ENCODE results near the gene TBCA.
"Not testable (repeated sequence)": the region's sequence is repeated elsewhere in the genome, so short reads cannot be mapped to it uniquely, and the experiment has no call there.

TBCA gene

GRCh38 chr5:77771452-77771851 is 4.7 kb downstream of the TBCA start:
- DNase-seq, result no peak

DNA sequence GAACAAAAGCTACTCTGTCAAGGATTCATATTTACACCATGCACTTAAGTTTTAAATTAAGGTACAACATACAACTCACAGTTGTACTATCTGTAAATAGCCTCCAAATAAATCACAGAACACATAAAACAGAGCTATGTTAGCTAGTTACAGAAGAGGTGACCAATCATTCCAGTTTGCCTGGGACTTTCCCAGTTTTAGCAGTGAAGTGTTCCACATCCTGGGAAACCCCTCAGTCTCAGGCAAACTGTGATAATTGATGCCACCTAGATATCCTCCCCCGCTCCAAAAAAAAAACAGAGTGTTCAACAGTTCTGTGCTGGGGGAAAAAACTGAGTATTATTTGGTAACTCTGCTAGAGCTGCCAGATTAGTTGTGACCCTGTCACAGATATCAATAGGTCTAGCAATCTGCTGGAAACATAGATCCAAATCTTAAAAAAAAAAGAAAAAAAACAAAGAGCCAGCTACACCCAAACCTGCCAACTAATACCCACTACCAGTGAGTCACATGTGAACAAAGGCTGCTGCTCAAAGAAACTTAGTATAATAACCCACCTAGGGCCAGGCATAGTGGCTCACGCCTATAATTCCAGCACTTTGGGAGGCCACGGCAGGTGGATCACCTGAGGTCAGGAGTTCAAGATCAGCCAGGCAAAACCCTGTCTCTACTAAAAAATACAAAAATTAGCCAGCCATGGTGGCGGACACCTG is 5.7 kb downstream of the TBCA start:
- no peak for DNase-seq

DNA sequence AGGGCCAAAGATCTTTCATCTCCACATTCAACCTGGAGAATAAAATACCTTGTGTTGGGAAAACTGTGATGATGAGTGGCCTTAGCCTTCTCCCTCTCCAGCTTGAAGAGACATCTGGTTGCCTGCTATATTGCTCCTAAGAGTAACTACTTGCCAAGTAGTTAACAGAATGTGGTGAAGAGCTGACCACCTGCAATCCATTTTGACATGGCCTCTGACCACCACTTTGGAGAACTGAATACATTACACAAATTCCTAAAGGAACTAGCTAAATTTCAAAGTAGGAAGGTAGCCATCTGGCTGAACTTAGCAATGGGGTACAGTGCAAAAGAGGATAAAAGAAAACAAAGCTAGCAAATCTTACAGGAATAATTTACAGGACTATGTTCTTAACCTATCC is 7.2 kb downstream of the TBCA start:
- DNase-seq, result no peak

DNA sequence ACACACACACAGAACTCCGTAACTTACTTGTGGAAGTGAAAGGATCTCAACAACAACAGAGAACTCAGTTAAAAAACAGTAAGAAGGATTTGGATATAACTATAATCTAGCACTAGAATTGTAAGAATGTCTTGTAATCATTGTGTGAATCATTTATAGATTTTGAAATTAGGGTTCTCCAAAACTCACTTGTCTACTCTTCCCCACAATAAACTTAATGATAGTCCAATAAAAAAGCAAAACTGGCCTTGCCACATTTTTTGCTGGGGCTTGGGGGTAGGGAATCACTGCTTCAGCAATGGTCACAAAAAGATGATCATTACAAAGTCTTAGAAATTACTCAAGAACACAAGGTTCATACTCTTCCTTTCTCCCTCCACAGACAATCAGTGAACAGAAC is 8.8 kb downstream of the TBCA start:
- DNase-seq, result no peak

- no peak for DNase-seq
Measured at GRCh38 chr5:77761606-77762005, 14.5 kb downstream of the TBCA start.

GRCh38 chr5:77758141-77758938 is 17.8 kb downstream of the TBCA start:
- DNase-seq, result no peak

GRCh38 chr5:77751328-77752023 is 24.7 kb downstream of the TBCA start:
- DNase-seq, result no peak

DNA sequence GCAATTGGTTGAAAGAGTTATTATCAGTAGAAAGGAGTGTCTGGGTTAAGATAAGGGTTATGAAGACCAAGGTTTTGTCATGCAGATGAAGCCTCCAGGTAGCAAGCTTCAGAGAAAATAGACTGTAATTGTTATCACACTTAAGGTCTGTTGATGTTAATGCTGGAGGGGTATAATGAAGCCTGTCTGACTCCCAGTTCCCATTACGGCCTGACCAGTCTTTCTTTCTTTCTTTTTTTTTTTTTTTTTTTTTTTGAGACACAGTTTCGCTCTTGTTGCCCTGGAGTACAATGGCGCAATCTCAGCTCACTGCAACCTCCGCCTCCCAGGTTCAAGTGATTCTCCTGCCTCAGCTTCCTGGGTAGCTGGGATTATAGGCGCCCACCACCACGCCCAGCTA is 25.2 kb downstream of the TBCA start:
- DNase-seq, result not testable (repeated sequence)

DNA sequence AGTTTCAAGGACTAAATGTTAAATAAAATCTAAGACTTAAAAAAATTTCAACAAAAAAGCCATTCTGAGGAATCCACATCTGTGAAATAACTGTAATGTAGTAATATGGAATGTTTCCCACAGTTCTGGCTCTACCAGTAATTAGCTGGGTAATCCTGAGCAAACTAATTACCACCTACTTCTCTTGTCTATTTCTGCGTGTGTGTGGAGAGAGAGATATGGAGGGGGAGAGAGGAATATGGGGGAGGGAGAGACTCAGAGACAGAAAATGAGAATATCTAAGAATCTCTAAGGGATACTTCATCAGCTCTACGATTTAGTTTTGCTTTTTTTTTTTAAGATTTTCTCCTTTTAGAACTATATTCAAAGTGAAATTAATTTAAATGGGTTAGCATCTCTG is 28.0 kb downstream of the TBCA start:
- no peak for DNase-seq

DNA sequence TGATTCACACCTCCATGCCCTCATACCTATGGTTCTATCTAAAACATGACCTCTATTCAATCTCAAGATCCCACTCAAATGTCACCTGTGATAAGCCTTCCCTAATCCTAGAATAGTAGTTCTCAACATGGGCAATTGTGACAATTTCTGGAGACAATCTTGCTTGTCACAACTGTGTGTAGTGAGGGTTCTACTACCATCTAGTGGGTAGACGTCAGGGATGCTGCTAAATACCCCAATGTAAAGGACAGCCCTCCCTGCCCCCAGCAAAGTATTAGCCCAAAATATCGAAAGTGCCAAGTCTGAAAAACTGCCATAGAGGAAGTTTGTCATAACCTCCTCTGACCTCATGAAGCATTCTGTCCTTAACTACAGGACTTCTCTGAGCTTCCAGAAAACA is 32.0 kb downstream of the TBCA start:
- DNase-seq, result no peak

DNA sequence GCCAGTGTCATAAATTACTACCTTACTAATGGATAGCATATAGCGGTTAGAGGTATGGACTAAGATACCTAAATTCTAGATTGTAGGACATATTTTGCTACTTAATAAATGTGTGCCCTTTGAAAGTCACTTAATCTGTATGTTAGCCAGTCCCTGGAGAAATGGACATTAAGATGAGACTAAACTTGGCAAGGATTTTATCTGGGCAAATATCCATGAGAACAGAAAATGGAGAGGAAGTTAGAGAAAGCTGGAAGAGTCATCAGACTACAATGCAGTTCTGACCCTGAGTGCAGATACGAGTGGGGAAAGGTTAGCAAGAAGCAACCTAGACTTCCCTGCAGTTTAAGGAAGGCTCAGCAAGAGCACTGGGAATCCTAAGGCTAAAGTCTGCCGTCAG is 33.0 kb downstream of the TBCA start:
- DNase-seq, result no peak

DNA sequence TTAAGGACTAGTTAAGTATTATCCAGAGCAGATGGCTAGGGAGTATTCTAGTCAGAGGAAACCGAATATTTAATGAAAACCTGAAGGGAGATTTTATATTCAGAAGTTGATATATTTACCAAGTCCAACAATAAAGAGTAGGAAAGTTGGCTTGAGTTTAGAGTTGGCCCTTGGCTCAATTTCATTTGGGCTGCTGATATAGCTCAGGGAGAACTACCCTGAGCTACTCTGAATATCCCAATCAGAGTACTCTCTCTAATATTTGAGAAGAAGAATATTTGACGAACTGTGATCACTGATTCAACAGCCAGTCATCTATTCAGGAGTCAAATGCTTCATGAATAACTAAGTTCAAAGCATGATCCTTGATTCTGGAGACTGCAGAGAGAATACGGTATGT is 34.5 kb downstream of the TBCA start:
- no peak for DNase-seq

GRCh38 chr5:77734885-77735284 is 41.3 kb downstream of the TBCA start:
- DNase-seq, result no peak

GRCh38 chr5:77733130-77733529 is 43.0 kb downstream of the TBCA start:
- no peak for DNase-seq

DNA sequence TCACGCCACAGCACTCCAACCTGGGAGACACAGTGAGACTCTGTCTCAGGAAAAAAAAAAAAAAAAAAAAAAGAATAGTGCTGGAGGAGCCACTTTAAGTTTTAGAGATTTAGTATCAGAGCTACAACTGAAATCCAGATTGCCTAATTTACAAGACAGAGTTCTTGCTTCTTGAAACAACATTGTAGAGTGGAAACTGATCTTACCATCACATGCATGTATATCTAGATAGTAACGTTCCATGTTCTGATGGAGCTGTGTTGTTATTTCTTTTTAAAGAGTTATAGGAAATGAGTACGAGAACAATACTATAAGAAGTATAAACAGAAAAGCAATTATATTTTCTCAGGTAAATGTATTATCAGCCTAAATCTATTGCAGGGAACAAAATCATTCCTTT is 48.9 kb downstream of the TBCA start:
- DNase-seq, result no peak

GRCh38 chr5:77725616-77726015 is 50.5 kb downstream of the TBCA start:
- no peak for DNase-seq

- no peak for DNase-seq
Measured at GRCh38 chr5:77724934-77725333, 51.2 kb downstream of the TBCA start.

- no peak for DNase-seq
Measured at GRCh38 chr5:77719666-77720363, 56.3 kb downstream of the TBCA start.

- DNase-seq, result no peak
Measured at GRCh38 chr5:77718934-77719610, 57.1 kb downstream of the TBCA start.

GRCh38 chr5:77709993-77710685 is 66.0 kb downstream of the TBCA start:
- no peak for DNase-seq

DNA sequence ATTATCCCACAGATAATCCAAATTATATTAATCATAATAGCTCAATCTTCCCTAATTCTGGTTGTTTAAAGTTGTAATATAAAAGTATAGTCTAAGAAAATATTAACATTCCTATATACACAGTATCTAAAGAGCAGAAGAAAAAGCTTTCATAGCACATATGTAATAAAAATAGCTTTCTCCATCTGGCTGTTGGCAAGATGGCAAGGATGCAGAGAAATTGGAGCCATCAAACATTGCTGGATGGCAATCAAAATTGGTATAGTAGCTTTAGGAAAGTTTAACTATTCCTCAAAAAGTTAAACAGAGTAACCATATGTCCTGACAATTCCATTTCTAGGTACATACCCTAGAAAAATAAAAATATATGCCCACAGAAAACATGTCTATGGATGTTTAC is 66.8 kb downstream of the TBCA start:
- no peak for DNase-seq

DNA sequence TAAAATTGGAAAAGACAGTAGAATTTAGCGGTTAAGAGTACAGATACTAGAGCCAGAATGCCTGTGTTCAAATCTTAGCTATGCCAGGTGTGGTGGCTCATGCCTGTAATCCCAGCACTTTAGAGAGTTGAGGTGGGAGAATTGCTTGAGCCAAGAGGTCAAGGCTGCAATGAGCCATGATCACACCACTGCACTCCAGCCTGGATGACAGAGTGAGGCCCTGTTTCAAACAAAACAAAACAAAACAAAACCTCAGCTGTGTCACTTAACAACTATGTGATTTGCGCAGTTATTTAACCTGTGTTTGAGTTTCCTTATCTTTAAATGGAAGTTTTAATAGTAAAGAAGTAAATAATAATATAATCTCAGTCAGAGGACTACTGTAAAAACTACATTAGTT is 68.3 kb downstream of the TBCA start:
- DNase-seq, result no peak
